ENCODE results near the gene FALEC.

- peak in 3 of 4 experiments; percentile 84 to 93 (median 87) for TF ChIP-seq CTCF (IDR thresholded peaks at IDR 0.05)
- no peak for TF ChIP-seq EP300 (IDR thresholded peaks at IDR 0.05)
- TF ChIP-seq POLR2AphosphoS5 (IDR thresholded peaks at IDR 0.05), result no peak
- no peak for TF ChIP-seq POLR2A (IDR thresholded peaks at IDR 0.05)
These were observed 45.2 kb downstream of the FALEC start for GRCh38 chr1:150560576-150561253.
